Urothelium cell line (cell line): ENCODE measurements around the gene PGC.
A peak's percentile ranks its signal among the peaks of the same experiment; 100 is the strongest.

Experiments
- DNase-seq: peaks from one replicate; pipeline ENCODE4 v3.0.0; 2011; ENCODE audit warnings: low spot score, mixed read lengths
- FAIRE-seq: peaks from 2 replicates; lab custom pipeline; 2011; peaks lifted over from hg19 to GRCh38; lab: Jason Lieb, UNC

The PGC gene

GRCh38 chr6:41747256-41748101, at the start of gene PGC:
TSS of gene PGC (minus strand) at chr6:41747397. CDS start at chr6:41747334, 63 bp downstream.
- DNase-seq, result no peak

GRCh38 chr6:41796474-41796873, 49.3 kb upstream of the PGC start:
- no peak for FAIRE-seq
- DNase-seq, result no peak

More at GRCh38 chr6:41747256-41748101, at the start of gene PGC:
- no peak for FAIRE-seq

- FAIRE-seq (no peak), DNase-seq (no peak)
Measured at GRCh38 chr6:41791984-41792383, 44.8 kb upstream of the PGC start.

- no peak for DNase-seq
- FAIRE-seq, result no peak
Measured at GRCh38 chr6:41791305-41791704, 44.1 kb upstream of the PGC start.

- FAIRE-seq, result no peak
- DNase-seq, result no peak
Measured at GRCh38 chr6:41790045-41790444, 42.8 kb upstream of the PGC start.

GRCh38 chr6:41789390-41789724, 42.2 kb upstream of the PGC start:
- no peak for FAIRE-seq
- DNase-seq, result no peak

- DNase-seq (peak; percentile 94), FAIRE-seq (peak; percentile 32)
Measured at GRCh38 chr6:41787219-41787917, 40.2 kb upstream of the PGC start, which contains the start of gene TOMM6. TSS of gene TOMM6 (plus strand) at chr6:41787694. CDS start at chr6:41787698, 4 bp downstream.

GRCh38 chr6:41786451-41787218, 39.4 kb upstream of the PGC start:
- no peak for FAIRE-seq
- DNase-seq, result peak; percentile 93

- no peak for FAIRE-seq
- peak; percentile 52 for DNase-seq
Measured at GRCh38 chr6:41785689-41786450, 38.7 kb upstream of the PGC start.

GRCh38 chr6:41785254-41785653, 38.1 kb upstream of the PGC start:
- no peak for FAIRE-seq
- DNase-seq, result no peak

- DNase-seq (no peak), FAIRE-seq (no peak)
Measured at GRCh38 chr6:41784581-41785171, 37.5 kb upstream of the PGC start.

GRCh38 chr6:41783106-41783780, 36.0 kb upstream of the PGC start:
- DNase-seq, result no peak
- FAIRE-seq, result no peak

- no peak for DNase-seq
- no peak for FAIRE-seq
Measured at GRCh38 chr6:41781366-41781730, 34.2 kb upstream of the PGC start.

- DNase-seq, result peak; percentile 58
- FAIRE-seq, result no peak
Measured at GRCh38 chr6:41780551-41781365, 33.6 kb upstream of the PGC start, which contains the start of gene PRICKLE4. TSS of gene PRICKLE4 (plus strand) at chr6:41780782. CDS start at chr6:41783474, 2,692 bp downstream.

- DNase-seq, result peak; percentile 98
- FAIRE-seq, result peak; percentile 96
Measured at GRCh38 chr6:41779788-41780550, 32.8 kb upstream of the PGC start, which contains the start of gene FRS3. TSS of gene FRS3 (minus strand) at chr6:41779900. CDS start at chr6:41776987, 2,913 bp downstream.

- DNase-seq (no peak), FAIRE-seq (no peak)
Measured at GRCh38 chr6:41779336-41779735, 32.1 kb upstream of the PGC start.

- FAIRE-seq (no peak), DNase-seq (no peak)
Measured at GRCh38 chr6:41778895-41779294, 31.7 kb upstream of the PGC start.
